GM12878 (cell line): ENCODE data around the gene NUDT3. TPM values are rescaled to one million over a fixed set of nuclear protein-coding genes. Genes with fewer than 3 reads are reported as not detected.
A peak's percentile ranks its signal among the peaks of the same experiment; 100 is the strongest.

Experiments used
- ATAC-seq: fragments of 200-7000 bp; cut with Tn5 transposase; 3 replicates; pipeline ENCODE4 v1.9.1; 2020; ENCODE audit warnings: mild to moderate bottlenecking, moderate library complexity
- BruUV-seq: library from RNA; stranded (reverse); fragments of 400-500 nt; replicated peaks from 2 replicates; lab custom pipeline; 2021; lab: Mats Ljungman, UMichigan
- CTCF ChIA-PET: fragments of 300-600 bp; sonication (Branson Sonifier 250); formaldehyde crosslinking; extraction: SDS; loops from one replicate; lab custom pipeline; 2021; ENCODE audit warnings: inconsistent platforms; lab: Yijun Ruan, JAX
- POLR2A ChIA-PET: fragments of 350-600 bp; formaldehyde crosslinking; extraction: SDS; loops from one replicate; lab custom pipeline; 2021; ENCODE audit warnings: inconsistent platforms; lab: Charles Lee
- RAD21 ChIA-PET: fragments of 300-600 bp; sonication (Branson Sonifier 250); formaldehyde crosslinking; loops from one replicate; lab custom pipeline; 2023; ENCODE audit warnings: antibody characterized with exemption; ENCODE audit not compliant: unreplicated experiment; lab: Charles Lee
- SMC1A ChIA-PET: fragments of 300-600 bp; sonication (Branson Sonifier 250); formaldehyde crosslinking; loops from one replicate; lab custom pipeline; 2023; ENCODE audit not compliant: unreplicated experiment, uncharacterized antibody; lab: Charles Lee
- DNase-seq: peaks from one replicate; pipeline ENCODE4 v3.0.0-alpha.2; 2011; ENCODE audit warnings: low read depth, low spot score
- FAIRE-seq: peaks from 3 replicates; lab custom pipeline; 2011; peaks lifted over from hg19 to GRCh38; lab: Jason Lieb, UNC
- H2AFZ ChIP-seq: 2 replicates; pipeline ENCODE4 v1.6.0; 2011; ENCODE audit warnings: low read depth, low read length, control low read depth; ENCODE audit not compliant: control insufficient read depth
- H3K27ac ChIP-seq: 2 replicates; pipeline ENCODE4 v1.5.1; 2011; ENCODE audit warnings: control low read depth; ENCODE audit not compliant: control insufficient read depth, insufficient read depth
- H3K27me3 ChIP-seq, 2 experiments: replicated peaks in 1 of 2; 2 replicates each; pipeline versions ENCODE4 v1.6.0 to v1.6.1; 2011; ENCODE audit warnings: low read length in 1 of 2; ENCODE audit not compliant: control insufficient read depth in 2 of 2, insufficient read depth in 2 of 2
- H3K36me3 ChIP-seq, 2 experiments: 2 replicates each; pipeline ENCODE4 v1.5.1; 2011; ENCODE audit warnings: low read length in 1 of 2; ENCODE audit not compliant: control insufficient read depth in 2 of 2, insufficient read depth in 2 of 2
- H3K4me1 ChIP-seq: 2 replicates; pipeline ENCODE4 v1.6.1; 2011; ENCODE audit warnings: mild to moderate bottlenecking, low read length, moderate library complexity, mixed read lengths; ENCODE audit not compliant: control insufficient read depth, insufficient read depth
- H3K4me2 ChIP-seq: 2 replicates; pipeline ENCODE4 v1.6.0; 2011; ENCODE audit warnings: control low read depth; ENCODE audit not compliant: control insufficient read depth, insufficient read depth
- H3K4me3 ChIP-seq: fragments of 200-600 bp; sonication (generic); 2 replicates; pipeline ENCODE4 v1.5.1; 2016
- H3K79me2 ChIP-seq: 2 replicates; pipeline ENCODE4 v1.6.0; 2011; ENCODE audit warnings: low read length; ENCODE audit not compliant: control insufficient read depth, insufficient read depth
- H3K9ac ChIP-seq: 2 replicates; pipeline ENCODE4 v1.8.0; 2011; ENCODE audit warnings: low read length, control low read depth, mixed read lengths; ENCODE audit not compliant: control insufficient read depth, insufficient read depth
- H3K9me3 ChIP-seq: replicated peaks from 3 replicates; pipeline ENCODE4 v1.5.1; 2011; ENCODE audit warnings: mild to moderate bottlenecking, low read length; ENCODE audit not compliant: control insufficient read depth, insufficient read depth
- H4K20me1 ChIP-seq: 2 replicates; pipeline ENCODE4 v1.6.0; 2011; ENCODE audit not compliant: control insufficient read depth, insufficient read depth
- BRCA1 ChIP-seq: IDR thresholded peaks from 2 replicates; pipeline ENCODE4 v1.6.1; 2011; ENCODE audit warnings: low read depth, low read length, improper control_type of control experiment
- NFYB ChIP-seq: IDR thresholded peaks from 2 replicates; pipeline ENCODE4 v1.6.1; 2011; ENCODE audit warnings: low read depth, mild to moderate bottlenecking, low read length, improper control_type of control experiment, moderate library complexity; ENCODE audit not compliant: insufficient read depth
- NR2F1 ChIP-seq: fragments of 450-650 bp; conservative IDR thresholded peaks from 2 replicates; pipeline ENCODE4 v1.6.1; 2017; ENCODE audit warnings: mild to moderate bottlenecking
- WGBS: methylation state at CpG from one replicate; pipeline ENCODE4 v1.1.6; 2016; ENCODE audit warnings: low lambda C conversion rate; ENCODE audit not compliant: insufficient replicate concordance, insufficient coverage; ENCODE audit errors: missing lambda C conversion rate; 5-methylcytosine and 5-hydroxymethylcytosine counted together
- in situ Hi-C: fragments of 300-500 bp; cut with MboI; formaldehyde crosslinking; loops from 9 replicates; pipeline ENCODE4 v1.14.3; 2018; ENCODE audit warnings: mixed read lengths
- intact Hi-C: fragments of 100-400 bp; cut with micrococcal nuclease; formaldehyde crosslinking; loops from one replicate; pipeline ENCODE4 v1.14.2; 2022; ENCODE audit not compliant: unreplicated experiment
- polyA plus RNA-seq, 11 experiments: library from polyadenylated mRNA; depleted of rRNA in 4 of 11; unstranded in 6 of 11; stranded (reverse) in 5 of 11; fragments of >200 nt; fragmentation: Nextera tagmentation in 4 of 11; fragmentation: Illumina TruSeq in 1 of 11; extraction: Ambion mirVana in 4 of 11; extraction: Trizol in 1 of 11; gene quantifications; 1 replicate in 1 of 11; 2 replicates in 10 of 11; pipeline versions ENCODE4 v1.2.1 to v1.2.3, GENCODE V29; 2011 to 2016; ENCODE audit warnings: inconsistent platforms in 2 of 11, missing spikeins in 2 of 11, low read depth in 1 of 11
- total RNA-seq, 4 experiments: library from RNA; depleted of rRNA in 3 of 4; stranded (reverse); fragments of >200 nt in 3 of 4; fragmentation: Illumina TruSeq in 1 of 4; extraction: Trizol in 1 of 4; gene quantifications; 2 replicates each; pipeline versions ENCODE4 v1.2.1 to v1.2.3, GENCODE V29; 2013 to 2021
- TF ChIP-seq, protein P1 (sequence below): fragments of 450-650 bp; IDR thresholded peaks from 2 replicates; pipeline ENCODE4 v1.6.1; 2017; ENCODE audit warnings: mild to moderate bottlenecking, low read depth, inconsistent platforms; ENCODE audit not compliant: poor library complexity, severe bottlenecking

NUDT3 gene
- total and polyA plus RNA-seq, 10 of the 15 experiments (the other 5 are each of a cell fraction or from before 2014, with no cell fraction given): 2.4 to 32.3 (median 25.5) TPM

DNA sequence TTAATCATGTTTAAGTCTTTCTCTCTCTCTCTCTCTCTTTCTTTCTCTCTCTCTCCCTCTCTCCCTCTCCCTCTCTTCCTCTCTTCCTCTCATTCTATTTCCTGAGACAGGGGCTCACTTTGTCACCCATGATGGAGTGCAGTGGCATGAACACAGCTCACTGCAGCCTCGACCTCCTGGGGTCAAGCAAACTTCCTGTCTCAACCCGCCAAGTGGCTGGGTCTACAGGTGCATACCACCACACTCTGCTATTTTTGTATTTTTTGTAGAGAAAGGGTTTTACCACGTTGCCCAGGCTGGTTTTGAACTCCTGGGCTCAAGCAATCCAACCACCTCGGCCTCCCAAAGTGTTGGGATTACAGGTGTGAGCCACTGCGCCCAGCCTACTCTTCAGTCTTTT is 49.1 kb upstream of the NUDT3 start:
- no peak for DNase-seq
- in situ Hi-C loops: no loop called here
- H3K27me3 ChIP-seq: no peaks in the 10 kb centered on the region
- ChIA-PET POLR2A (no interaction called here), SMC1A (no interaction called here)
- ATAC-seq: no peak; the same call in 2 of the 3 replicates
- TF ChIP-seq NR2F1: 0 out of 2 replicates have a peak, but pooled peaks have one; percentile 35
- no peak for TF ChIP-seq BRCA1
- TF ChIP-seq, all 136 proteins: peak for 1
- Histone ChIP-seq H3K9ac (no peak overlapping the region), H3K9me3 (no peaks in the 10 kb centered on the region), H3K79me2 (no peaks in the 10 kb centered on the region), H2AFZ (peak overlapping the region; percentile 12; the same call in 1 of the 2 replicates), H3K4me1 (no peaks in the 10 kb centered on the region), H3K4me3 (no peak overlapping the region), H3K4me2 (no peak overlapping the region), H3K27ac (no peak overlapping the region), H4K20me1 (no peaks in the 10 kb centered on the region), H3K36me3 (no peaks in the 10 kb centered on the region)
- ChIA-PET CTCF (interaction anchor here (0.6 kb wide), 1 partner anchor 160 kb away, joined by 3 read pairs; no protein-coding TSS in a partner anchor), RAD21 (no interaction called here)
- BruUV-seq: no TSS peak
- FAIRE-seq: peak; percentile 56
- intact Hi-C loops: no loop called here
- WGBS: 11% methylated on average over 5 of the region's 5 CpGs

DNA sequence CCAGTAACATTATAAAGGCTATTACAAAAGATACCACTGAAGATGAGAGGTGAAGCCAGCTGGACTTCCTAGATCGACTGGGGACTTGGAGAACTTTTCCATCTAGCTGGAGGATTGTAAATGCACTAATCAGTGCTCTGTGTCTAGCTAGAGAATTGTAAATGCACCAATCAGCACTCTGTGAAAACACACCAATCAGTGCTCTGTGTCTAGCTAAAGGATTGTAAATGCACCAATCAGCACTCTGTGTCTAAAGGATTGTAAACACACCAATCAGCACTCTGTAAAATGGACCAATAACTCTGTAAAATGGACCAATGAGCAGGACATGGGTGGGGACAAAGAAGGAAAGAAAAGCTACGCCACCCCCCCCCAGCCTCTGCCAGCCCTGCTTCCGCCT is 47.0 kb upstream of the NUDT3 start:
- Histone ChIP-seq H3K27ac (no peak overlapping the region), H3K4me1 (no peaks in the 10 kb centered on the region), H3K27me3 (no peaks in the 10 kb centered on the region), H3K79me2 (no peaks in the 10 kb centered on the region), H3K9me3 (no peaks in the 10 kb centered on the region; the same call in 2 of the 3 replicates), H3K9ac (no peak overlapping the region), H2AFZ (no peak overlapping the region), H4K20me1 (no peaks in the 10 kb centered on the region), H3K4me2 (no peak overlapping the region), H3K4me3 (no peak overlapping the region), H3K36me3 (no peaks in the 10 kb centered on the region)
- WGBS: 73% methylated on average over 1 of the region's 3 CpGs
- ChIA-PET SMC1A (interaction anchor here (0.6 kb wide), 1 partner anchor 1134 kb away, joined by 3 read pairs; no protein-coding TSS in a partner anchor), POLR2A (no interaction called here), CTCF (no interaction called here), RAD21 (no interaction called here)
- ATAC-seq (no peak), DNase-seq (no peak), FAIRE-seq (no peak)
- BruUV-seq: no TSS peak
- peak; percentile 73; the same call in 1 of the 2 replicates for TF ChIP-seq NFYB
- TF ChIP-seq, protein P1, sequence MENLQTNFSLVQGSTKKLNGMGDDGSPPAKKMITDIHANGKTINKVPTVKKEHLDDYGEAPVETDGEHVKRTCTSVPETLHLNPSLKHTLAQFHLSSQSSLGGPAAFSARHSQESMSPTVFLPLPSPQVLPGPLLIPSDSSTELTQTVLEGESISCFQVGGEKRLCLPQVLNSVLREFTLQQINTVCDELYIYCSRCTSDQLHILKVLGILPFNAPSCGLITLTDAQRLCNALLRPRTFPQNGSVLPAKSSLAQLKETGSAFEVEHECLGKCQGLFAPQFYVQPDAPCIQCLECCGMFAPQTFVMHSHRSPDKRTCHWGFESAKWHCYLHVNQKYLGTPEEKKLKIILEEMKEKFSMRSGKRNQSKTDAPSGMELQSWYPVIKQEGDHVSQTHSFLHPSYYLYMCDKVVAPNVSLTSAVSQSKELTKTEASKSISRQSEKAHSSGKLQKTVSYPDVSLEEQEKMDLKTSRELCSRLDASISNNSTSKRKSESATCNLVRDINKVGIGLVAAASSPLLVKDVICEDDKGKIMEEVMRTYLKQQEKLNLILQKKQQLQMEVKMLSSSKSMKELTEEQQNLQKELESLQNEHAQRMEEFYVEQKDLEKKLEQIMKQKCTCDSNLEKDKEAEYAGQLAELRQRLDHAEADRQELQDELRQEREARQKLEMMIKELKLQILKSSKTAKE: no peak
- intact Hi-C loops (no loop called here), in situ Hi-C loops (no loop called here)
